ENCODE measurements around the gene DPP6.

DPP6 gene

GRCh38 chr7:154232700-154233099 is 180.5 kb downstream of the DPP6 start:
- DNase-seq: no peak

GRCh38 chr7:154241988-154242387 is 189.8 kb downstream of the DPP6 start:
- DNase-seq: no peak

- DNase-seq: no peak
Measured at GRCh38 chr7:154242709-154243108, 190.5 kb downstream of the DPP6 start.

- no peak for DNase-seq
Measured at GRCh38 chr7:154252046-154252445, 199.8 kb downstream of the DPP6 start.

- no peak for DNase-seq
Measured at GRCh38 chr7:154253810-154254209, 201.6 kb downstream of the DPP6 start.

GRCh38 chr7:154255324-154255723 is 203.1 kb downstream of the DPP6 start:
- no peak for DNase-seq

GRCh38 chr7:154256150-154256549 is 204.0 kb downstream of the DPP6 start:
- DNase-seq: no peak

- DNase-seq: no peak
Measured at GRCh38 chr7:154259396-154259795, 207.2 kb downstream of the DPP6 start.

- no peak for DNase-seq
Measured at GRCh38 chr7:154287356-154287755, 235.2 kb downstream of the DPP6 start.

- DNase-seq: no peak
Measured at GRCh38 chr7:154289119-154289518, 236.9 kb downstream of the DPP6 start.

GRCh38 chr7:154296443-154296842 is 244.2 kb downstream of the DPP6 start:
- no peak for DNase-seq

- no peak for DNase-seq
Measured at GRCh38 chr7:154299736-154300135, 247.5 kb downstream of the DPP6 start.

- no peak for DNase-seq
Measured at GRCh38 chr7:154302380-154302779, 250.2 kb downstream of the DPP6 start.

GRCh38 chr7:154304231-154304630 is 252.0 kb downstream of the DPP6 start:
- DNase-seq: no peak

GRCh38 chr7:154304740-154305700 is 252.8 kb downstream of the DPP6 start:
- DNase-seq: no peak

- DNase-seq: no peak
Measured at GRCh38 chr7:154306036-154306435, 253.8 kb downstream of the DPP6 start.

- no peak for DNase-seq
Measured at GRCh38 chr7:154308928-154309327, 256.7 kb downstream of the DPP6 start.

- DNase-seq: no peak
Measured at GRCh38 chr7:154310114-154310513, 257.9 kb downstream of the DPP6 start.

GRCh38 chr7:154324196-154324595 is 272.0 kb downstream of the DPP6 start:
- DNase-seq: no peak

GRCh38 chr7:154326421-154326820 is 274.2 kb downstream of the DPP6 start:
- DNase-seq: no peak

GRCh38 chr7:154330318-154330717 is 278.1 kb downstream of the DPP6 start:
- DNase-seq: no peak

GRCh38 chr7:154332811-154333580 is 280.8 kb downstream of the DPP6 start:
- no peak for DNase-seq

GRCh38 chr7:154336295-154336694 is 284.1 kb downstream of the DPP6 start:
- DNase-seq: no peak
